Hepatocyte (in vitro differentiated cells): ENCODE results near the gene MNT. TPM values are rescaled to one million over a fixed set of nuclear protein-coding genes. Genes with fewer than 3 reads are reported as not detected.

Source experiments
- DNase-seq: peaks from one replicate; pipeline ENCODE4 v3.0.0-alpha.2; 2016; ENCODE audit warnings: low spot score
- H2AFZ ChIP-seq: fragments of 200-600 bp; sonication (generic); 2 replicates; pipeline ENCODE4 v1.6.0; 2016; ENCODE audit warnings: antibody characterized with exemption, mild to moderate bottlenecking
- H3K27ac ChIP-seq: fragments of 200-600 bp; sonication (generic); 2 replicates; pipeline ENCODE4 v1.5.1; 2016; ENCODE audit warnings: mild to moderate bottlenecking
- H3K27me3 ChIP-seq: fragments of 200-600 bp; sonication (generic); 2 replicates; pipeline ENCODE4 v1.6.1; 2016
- H3K36me3 ChIP-seq: fragments of 200-600 bp; sonication (generic); replicated peaks from 2 replicates; pipeline ENCODE4 v1.5.1; 2016; ENCODE audit warnings: low read depth; ENCODE audit not compliant: insufficient read depth
- H3K4me1 ChIP-seq: fragments of 200-600 bp; sonication (generic); 2 replicates; pipeline ENCODE4 v1.5.1; 2016; ENCODE audit warnings: mild to moderate bottlenecking, moderate library complexity; ENCODE audit not compliant: insufficient read depth
- H3K4me2 ChIP-seq: fragments of 200-600 bp; sonication (generic); 2 replicates; pipeline ENCODE4 v1.6.0; 2016
- H3K4me3 ChIP-seq: fragments of 200-600 bp; sonication (generic); 2 replicates; pipeline ENCODE4 v1.5.1; 2016; ENCODE audit warnings: mild to moderate bottlenecking
- H3K79me2 ChIP-seq: fragments of 200-600 bp; sonication (generic); 2 replicates; pipeline ENCODE4 v1.6.0; 2017; ENCODE audit warnings: mild to moderate bottlenecking
- H3K9me2 ChIP-seq: fragments of 200-600 bp; sonication (generic); replicated peaks from 2 replicates; pipeline ENCODE4 v1.6.0; 2017; ENCODE audit warnings: mild to moderate bottlenecking; ENCODE audit not compliant: insufficient read depth
- H3K9me3 ChIP-seq: fragments of 200-600 bp; sonication (generic); 2 replicates; pipeline ENCODE4 v1.5.1; 2016; ENCODE audit warnings: low read depth, mild to moderate bottlenecking
- H4K20me1 ChIP-seq: fragments of 200-600 bp; sonication (generic); 2 replicates; pipeline ENCODE4 v1.6.0; 2016; ENCODE audit warnings: mild to moderate bottlenecking; ENCODE audit not compliant: insufficient read depth, poor library complexity, severe bottlenecking
- EZH2 ChIP-seq: fragments of 200-600 bp; sonication (generic); IDR thresholded peaks from 2 replicates; pipeline ENCODE4 v1.6.1; 2016; ENCODE audit warnings: antibody characterized with exemption, mild to moderate bottlenecking, borderline replicate concordance
- EZH2phosphoT487 ChIP-seq: fragments of 200-600 bp; sonication (generic); IDR thresholded peaks from one replicate; pipeline ENCODE4 v1.6.1; 2018; ENCODE audit warnings: antibody characterized with exemption, mild to moderate bottlenecking, low read depth, moderate library complexity; ENCODE audit not compliant: unreplicated experiment, severe bottlenecking
- WGBS: methylation state at CpG from one replicate; pipeline ENCODE4 v1.1.6; 2016; ENCODE audit warnings: low lambda C conversion rate; ENCODE audit errors: missing lambda C conversion rate; 5-methylcytosine and 5-hydroxymethylcytosine counted together
- polyA plus RNA-seq: library from polyadenylated mRNA; unstranded; fragments of >200 nt; fragmentation: Nextera tagmentation; extraction: Ambion mirVana; gene quantifications from 2 replicates; pipeline ENCODE4 v1.2.1, GENCODE V29; 2016
- total RNA-seq: library from RNA; depleted of rRNA; stranded (reverse); fragments of >200 nt; gene quantifications from 2 replicates; pipeline ENCODE4 v1.2.3, GENCODE V29; 2014
- TF ChIP-seq, protein P1 (sequence below): fragments of 200-600 bp; sonication (generic); IDR thresholded peaks from 2 replicates; pipeline ENCODE4 v1.5.1; 2016; ENCODE audit warnings: antibody characterized with exemption, mild to moderate bottlenecking; ENCODE audit not compliant: poor library complexity

Gene MNT
- total and polyA plus RNA-seq, 2 experiments from 2014 or later: 9.9 to 11.2 TPM

DNA sequence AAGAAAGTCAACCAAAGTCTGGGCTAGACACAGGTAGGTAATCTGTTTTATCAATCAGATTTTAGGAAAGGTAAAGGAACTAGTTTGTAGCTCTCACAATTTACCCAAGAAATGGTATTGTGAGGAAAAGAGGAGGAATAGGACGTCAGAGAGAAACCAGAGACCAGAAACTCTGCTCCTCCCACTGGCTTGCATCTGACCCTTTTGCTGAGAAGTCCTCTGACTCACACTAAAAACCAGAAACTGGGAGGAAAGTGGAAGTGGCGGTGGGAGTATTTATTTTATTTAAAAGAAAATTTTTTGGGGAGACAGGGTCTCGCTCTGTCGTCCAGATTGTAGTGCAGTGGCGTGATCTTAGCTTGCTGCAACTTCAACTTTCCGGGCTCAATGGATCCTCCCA is 38.0 kb upstream of the MNT start:
- Histone ChIP-seq H3K9me2 (no peaks in the 10 kb centered on the region), H3K79me2 (peaks cover 3% of the 10 kb centered on the region), H3K4me2 (no peak overlapping the region), H3K4me1 (no peaks in the 10 kb centered on the region), H3K36me3 (peaks cover 3% of the 10 kb centered on the region), H2AFZ (no peak overlapping the region), H3K27ac (no peak overlapping the region), H3K4me3 (no peak overlapping the region), H3K27me3 (no peaks in the 10 kb centered on the region), H3K9me3 (no peaks in the 10 kb centered on the region), H4K20me1 (no peaks in the 10 kb centered on the region)
- no peak for TF ChIP-seq EZH2phosphoT487
- no peak for TF ChIP-seq EZH2
- TF ChIP-seq, protein P1, sequence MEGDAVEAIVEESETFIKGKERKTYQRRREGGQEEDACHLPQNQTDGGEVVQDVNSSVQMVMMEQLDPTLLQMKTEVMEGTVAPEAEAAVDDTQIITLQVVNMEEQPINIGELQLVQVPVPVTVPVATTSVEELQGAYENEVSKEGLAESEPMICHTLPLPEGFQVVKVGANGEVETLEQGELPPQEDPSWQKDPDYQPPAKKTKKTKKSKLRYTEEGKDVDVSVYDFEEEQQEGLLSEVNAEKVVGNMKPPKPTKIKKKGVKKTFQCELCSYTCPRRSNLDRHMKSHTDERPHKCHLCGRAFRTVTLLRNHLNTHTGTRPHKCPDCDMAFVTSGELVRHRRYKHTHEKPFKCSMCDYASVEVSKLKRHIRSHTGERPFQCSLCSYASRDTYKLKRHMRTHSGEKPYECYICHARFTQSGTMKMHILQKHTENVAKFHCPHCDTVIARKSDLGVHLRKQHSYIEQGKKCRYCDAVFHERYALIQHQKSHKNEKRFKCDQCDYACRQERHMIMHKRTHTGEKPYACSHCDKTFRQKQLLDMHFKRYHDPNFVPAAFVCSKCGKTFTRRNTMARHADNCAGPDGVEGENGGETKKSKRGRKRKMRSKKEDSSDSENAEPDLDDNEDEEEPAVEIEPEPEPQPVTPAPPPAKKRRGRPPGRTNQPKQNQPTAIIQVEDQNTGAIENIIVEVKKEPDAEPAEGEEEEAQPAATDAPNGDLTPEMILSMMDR: no peak
- DNase-seq: no peak
- WGBS: 91% methylated on average over 6 of the region's 6 CpGs

DNA sequence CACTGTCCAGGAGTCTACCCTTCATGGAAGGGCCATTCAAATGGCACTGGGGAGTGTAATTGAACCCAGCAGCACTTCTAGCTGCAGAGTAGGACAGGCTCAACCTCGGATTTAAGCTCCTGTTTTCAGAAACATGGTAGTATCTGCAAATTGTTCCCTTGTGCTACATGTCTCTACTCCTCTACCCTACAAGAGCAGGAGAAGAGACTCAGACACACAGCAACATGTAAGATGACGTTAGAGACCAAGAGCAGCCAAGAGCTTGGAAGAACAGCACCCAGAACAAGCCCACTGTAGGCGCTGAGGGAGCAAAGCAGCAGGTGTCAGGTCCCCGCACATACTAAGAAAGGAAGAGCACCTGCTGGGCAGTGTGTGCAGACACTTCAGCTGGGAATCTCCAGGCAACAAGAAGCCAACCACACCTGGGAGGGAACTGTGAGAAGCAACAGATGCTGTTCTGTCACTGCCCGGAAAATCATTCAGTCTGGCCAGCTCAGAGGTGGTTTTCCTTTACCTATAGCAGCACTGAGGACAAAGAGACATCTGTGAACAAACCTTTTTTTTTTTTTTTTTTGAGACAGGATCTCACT is 35.6 kb upstream of the MNT start:
- peaks cover 3% of the 10 kb centered on the region for H3K36me3 ChIP-seq
- DNase-seq: no peak
- H3K4me1 ChIP-seq: no peaks in the 10 kb centered on the region
- no peaks in the 10 kb centered on the region for H4K20me1 ChIP-seq
- no peak overlapping the region for H3K27ac ChIP-seq
- TF ChIP-seq EZH2 (no peak), EZH2phosphoT487 (no peak)
- TF ChIP-seq, protein P1: no peak
- no peaks in the 10 kb centered on the region for H3K9me2 ChIP-seq
- H3K4me2 ChIP-seq: no peak overlapping the region
- H2AFZ ChIP-seq: no peak overlapping the region
- 90% methylated on average over 5 of the region's 5 CpGs for WGBS
- H3K9me3 ChIP-seq: no peaks in the 10 kb centered on the region
- no peaks in the 10 kb centered on the region for H3K27me3 ChIP-seq
- no peak overlapping the region for H3K4me3 ChIP-seq
- peaks cover 3% of the 10 kb centered on the region for H3K79me2 ChIP-seq

DNA sequence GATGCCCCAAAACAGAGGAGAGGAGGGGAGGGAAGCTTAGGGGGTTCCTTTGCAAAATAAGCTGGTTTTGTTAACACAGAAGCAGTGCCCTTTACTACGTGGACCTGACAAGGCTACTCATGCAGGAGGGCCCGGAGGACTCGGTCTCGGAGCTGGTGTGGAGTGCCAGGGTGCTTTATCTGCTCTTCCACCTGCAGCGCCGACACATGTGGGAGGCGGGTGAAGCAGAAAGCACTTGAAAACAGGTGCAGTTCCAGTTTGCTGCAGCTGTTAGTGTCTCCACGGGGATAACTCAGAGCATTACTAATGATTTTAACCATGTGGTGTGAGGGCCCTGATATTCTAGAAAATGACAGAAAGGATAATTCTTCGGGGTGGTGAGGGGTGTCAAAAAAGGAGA is 35.0 kb upstream of the MNT start:
- Histone ChIP-seq H3K27me3 (no peaks in the 10 kb centered on the region), H3K79me2 (no peaks in the 10 kb centered on the region), H3K9me2 (no peaks in the 10 kb centered on the region), H3K36me3 (peaks cover 3% of the 10 kb centered on the region), H4K20me1 (no peaks in the 10 kb centered on the region), H3K4me3 (no peak overlapping the region), H3K4me2 (no peak overlapping the region), H3K27ac (no peak overlapping the region), H3K9me3 (no peaks in the 10 kb centered on the region), H3K4me1 (no peaks in the 10 kb centered on the region), H2AFZ (no peak overlapping the region)
- DNase-seq: no peak
- 82% methylated on average over 9 of the region's 9 CpGs for WGBS
- TF ChIP-seq, protein P1: no peak
- TF ChIP-seq EZH2phosphoT487 (no peak), EZH2 (no peak)
